ENCODE measurements around the gene PROSER3. TPM values are rescaled to one million over a fixed set of nuclear protein-coding genes. Genes with fewer than 3 reads are reported as not detected.

Gene PROSER3
- total and polyA plus RNA-seq, 2 donors (not counting 1 experiment from before 2014, with no cell fraction given): 26.0 to 61.0 TPM

- Histone ChIP-seq H3K4me2 (replicated peaks; ENCODE audit: low read depth, low read length, poor library complexity, severe bottlenecking) (no peak overlapping the region), H3K9me3 (ENCODE audit: control extremely low read depth in 1 of 3, control insufficient read depth in 2 of 3, insufficient read depth in 1 of 3, low read length in 2 of 3) (no peaks in the 10 kb centered on the region), H3K79me2 (ENCODE audit: control insufficient read depth, insufficient read depth, low read length) (peaks cover 77% of the 10 kb centered on the region), H4K20me1 (ENCODE audit: control insufficient read depth, insufficient read depth, low read length, poor library complexity, severe bottlenecking) (peaks cover 64% of the 10 kb centered on the region), H2AFZ (ENCODE audit: insufficient read depth, low read depth, low read length, poor library complexity, severe bottlenecking) (no peak overlapping the region), H3K9ac (ENCODE audit: low read length) (no peak overlapping the region), H3K27me3 (replicated peaks in 1 of 4; ENCODE audit: control extremely low read depth in 1 of 4, control insufficient read depth in 3 of 4, insufficient read depth in 4 of 4, low read length in 3 of 4) (no peaks in the 10 kb centered on the region), H3K27ac (ENCODE audit: low read length in 2 of 2) (no peak overlapping the region), H3K36me3 (replicated peaks in 1 of 2; ENCODE audit: control extremely low read depth in 1 of 2, control insufficient read depth in 1 of 2, extremely low read depth in 1 of 2, insufficient read depth in 2 of 2, low read length in 1 of 2) (peaks cover 0 to 55% of the 10 kb centered on the region in 2 experiments), H3K4me1 (ENCODE audit: control insufficient read depth in 2 of 2, insufficient read depth in 2 of 2, low read length in 2 of 2) (peaks cover 16 to 29% of the 10 kb centered on the region in 2 donors), H3K4me3 (ENCODE audit: control extremely low read depth in 1 of 5, extremely low read depth in 1 of 5, insufficient read depth in 1 of 5, low read depth in 2 of 5, low read length in 4 of 5) (no peak overlapping the region)
- Mint-ChIP-seq H3K27ac (no peak overlapping the region), H3K9me3 (ENCODE audit: insufficient read depth) (no peaks in the 10 kb centered on the region), H3K27me3 (no peaks in the 10 kb centered on the region), H3K4me3 (no peak overlapping the region), H3K4me1 (peaks cover 32% of the 10 kb centered on the region)
- TF ChIP-seq EZH2 (IDR thresholded peaks at IDR 0.05; ENCODE audit: borderline replicate concordance, insufficient read depth, low read depth, low read length, poor library complexity, severe bottlenecking) (no peak), CTCF (IDR thresholded peaks at IDR 0.05) (no peak)
- CTCF ChIA-PET: interaction anchor here (0.5 to 2.6 kb wide), 2 partner anchors 26 to 226 kb away, joined by 3 to 7 read pairs; no protein-coding TSS in a partner anchor
- WGBS (ENCODE audit: insufficient coverage): 94% methylated on average over 14 of the region's 17 CpGs
- DNase-seq (no peak), ATAC-seq (ENCODE audit: low read depth) (no peak)
- intact Hi-C loops (cut with micrococcal nuclease): no loop called here
- POLR2A ChIA-PET: interaction anchor here (0.7 kb wide), 1 partner anchor 10 kb away, joined by 6 read pairs; no protein-coding TSS in a partner anchor
Observed at GRCh38 chr19:35720648-35721047, 37.3 kb upstream of the PROSER3 start.

GRCh38 chr19:35721374-35721773 lies 36.6 kb upstream of the PROSER3 start:
- Histone ChIP-seq H3K27me3 (replicated peaks in 1 of 4; ENCODE audit: control extremely low read depth in 1 of 4, control insufficient read depth in 3 of 4, insufficient read depth in 4 of 4, low read length in 3 of 4) (no peaks in the 10 kb centered on the region), H3K4me1 (ENCODE audit: control insufficient read depth in 2 of 2, insufficient read depth in 2 of 2, low read length in 2 of 2) (peaks cover 9 to 22% of the 10 kb centered on the region in 2 donors), H2AFZ (ENCODE audit: insufficient read depth, low read depth, low read length, poor library complexity, severe bottlenecking) (no peak overlapping the region), H3K36me3 (replicated peaks in 1 of 2; ENCODE audit: control extremely low read depth in 1 of 2, control insufficient read depth in 1 of 2, extremely low read depth in 1 of 2, insufficient read depth in 2 of 2, low read length in 1 of 2) (peaks cover 2 to 63% of the 10 kb centered on the region in 2 experiments), H3K27ac (ENCODE audit: low read length in 2 of 2) (no peak overlapping the region), H3K9ac (ENCODE audit: low read length) (no peak overlapping the region), H3K79me2 (ENCODE audit: control insufficient read depth, insufficient read depth, low read length) (peaks cover 76% of the 10 kb centered on the region), H3K9me3 (ENCODE audit: control extremely low read depth in 1 of 3, control insufficient read depth in 2 of 3, insufficient read depth in 1 of 3, low read length in 2 of 3) (no peaks in the 10 kb centered on the region), H3K4me3 (ENCODE audit: control extremely low read depth in 1 of 5, extremely low read depth in 1 of 5, insufficient read depth in 1 of 5, low read depth in 2 of 5, low read length in 4 of 5) (no peak overlapping the region), H3K4me2 (replicated peaks; ENCODE audit: low read depth, low read length, poor library complexity, severe bottlenecking) (no peak overlapping the region), H4K20me1 (ENCODE audit: control insufficient read depth, insufficient read depth, low read length, poor library complexity, severe bottlenecking) (peaks cover 64% of the 10 kb centered on the region)
- no peak overlapping the region for H3K4me3 Mint-ChIP-seq
- intact Hi-C loops (cut with micrococcal nuclease): no loop called here
- WGBS (ENCODE audit: insufficient coverage): 97% methylated on average over 14 of the region's 16 CpGs
- H3K4me1 Mint-ChIP-seq: peaks cover 25% of the 10 kb centered on the region
- no peak for DNase-seq
- ATAC-seq (ENCODE audit: low read depth): no peak
- no peak overlapping the region for H3K27ac Mint-ChIP-seq
- CTCF ChIA-PET: no interaction called here
- H3K27me3 Mint-ChIP-seq: no peaks in the 10 kb centered on the region
- POLR2A ChIA-PET: no interaction called here
- no peak for TF ChIP-seq CTCF (IDR thresholded peaks at IDR 0.05)
- no peaks in the 10 kb centered on the region for H3K9me3 Mint-ChIP-seq (ENCODE audit: insufficient read depth)

Measured in B cell (primary cell).